GM19438 (cell line): Measurements from ENCODE around the gene DAW1.

ENCODE experiments used
- ATAC-seq: cut with Tn5 transposase; IDR thresholded peaks from one replicate; pipeline ENCODE4 v1.9.1; 2021; ENCODE audit warnings: low read depth; ENCODE audit not compliant: unreplicated experiment

The DAW1 gene

DNA sequence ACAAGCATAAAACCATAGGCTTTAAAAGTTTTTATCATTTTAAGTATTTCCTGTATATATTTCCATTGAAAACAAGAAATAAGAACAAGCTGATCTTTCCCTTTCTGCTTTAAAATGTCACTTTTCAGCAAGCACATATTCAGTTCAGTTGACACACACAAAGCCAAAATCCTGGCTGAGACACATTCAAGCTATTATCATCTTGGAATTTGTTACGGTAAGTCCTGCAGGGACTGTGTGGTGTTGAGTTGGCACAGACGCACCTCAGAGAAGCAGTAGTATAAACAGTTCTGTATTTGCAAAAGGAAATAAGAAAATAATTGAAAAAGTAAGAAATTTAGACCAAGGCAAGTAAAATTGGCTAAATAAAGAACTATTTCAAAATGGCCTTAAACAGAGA is 10.4 kb upstream of the DAW1 start:
- no peak for ATAC-seq

DNA sequence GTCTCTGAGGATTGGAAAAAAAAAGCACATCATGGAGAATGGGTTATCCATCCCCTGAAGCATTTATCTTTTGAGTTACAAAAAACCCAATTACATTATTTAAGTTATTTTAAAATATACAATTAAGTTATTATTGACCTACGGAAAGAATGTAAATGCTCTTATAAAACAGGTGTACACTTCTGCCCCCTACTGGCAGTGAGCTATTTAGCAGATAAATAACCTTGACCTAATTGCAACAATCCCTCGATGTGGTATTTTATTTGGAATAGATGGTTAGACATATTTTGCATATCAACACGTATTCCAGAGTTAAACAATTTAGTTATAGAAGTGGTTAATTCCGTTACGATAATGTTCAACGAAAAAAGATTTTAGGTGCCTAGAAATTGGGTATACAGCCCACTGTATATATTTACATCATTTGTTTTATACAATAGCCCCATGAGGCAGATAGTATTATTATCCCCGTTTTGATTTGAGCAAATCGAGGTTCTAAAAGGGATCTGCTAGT is 9.1 kb upstream of the DAW1 start:
- no peak for ATAC-seq

DNA sequence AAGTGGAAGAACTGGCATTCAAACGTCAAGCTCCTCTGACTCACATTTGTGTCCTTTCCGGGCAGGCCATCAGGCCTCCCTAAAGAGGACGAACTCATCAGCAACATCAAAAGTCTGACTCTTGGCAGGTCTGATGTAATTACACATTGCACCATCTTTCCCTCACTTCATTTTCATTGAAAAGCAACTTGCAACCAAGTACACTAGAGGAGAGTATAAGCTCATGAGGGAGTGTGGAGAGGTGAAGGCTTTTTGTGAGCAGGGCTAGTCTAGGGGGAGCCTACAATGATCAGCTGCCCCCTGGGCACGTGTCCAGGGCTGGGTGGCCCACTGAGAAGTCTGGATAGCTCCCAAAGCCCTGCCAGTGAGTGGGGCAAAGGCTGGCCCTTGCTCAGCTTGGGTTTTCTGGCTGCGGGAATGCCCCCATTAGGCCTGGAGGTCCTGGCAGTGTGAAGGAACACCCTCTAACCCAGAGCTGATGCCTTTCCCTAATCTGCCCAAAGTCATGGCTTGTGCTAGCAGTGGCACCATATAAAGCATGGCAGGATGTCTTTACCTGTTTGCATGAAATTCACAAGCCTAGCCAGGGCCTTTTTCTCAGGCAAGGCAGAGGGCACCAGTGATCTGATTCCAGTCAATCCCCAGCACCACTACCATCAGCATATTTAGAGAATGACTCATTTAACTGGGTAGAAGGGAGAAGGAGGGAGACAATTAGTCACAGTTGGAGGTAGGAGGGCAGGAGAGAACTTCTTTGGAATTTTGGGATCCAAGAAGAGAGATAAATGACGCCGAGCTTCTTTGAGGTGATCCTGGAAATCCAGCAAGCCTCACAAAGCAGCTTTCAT is 8.5 kb upstream of the DAW1 start:
- ATAC-seq: no peak

DNA sequence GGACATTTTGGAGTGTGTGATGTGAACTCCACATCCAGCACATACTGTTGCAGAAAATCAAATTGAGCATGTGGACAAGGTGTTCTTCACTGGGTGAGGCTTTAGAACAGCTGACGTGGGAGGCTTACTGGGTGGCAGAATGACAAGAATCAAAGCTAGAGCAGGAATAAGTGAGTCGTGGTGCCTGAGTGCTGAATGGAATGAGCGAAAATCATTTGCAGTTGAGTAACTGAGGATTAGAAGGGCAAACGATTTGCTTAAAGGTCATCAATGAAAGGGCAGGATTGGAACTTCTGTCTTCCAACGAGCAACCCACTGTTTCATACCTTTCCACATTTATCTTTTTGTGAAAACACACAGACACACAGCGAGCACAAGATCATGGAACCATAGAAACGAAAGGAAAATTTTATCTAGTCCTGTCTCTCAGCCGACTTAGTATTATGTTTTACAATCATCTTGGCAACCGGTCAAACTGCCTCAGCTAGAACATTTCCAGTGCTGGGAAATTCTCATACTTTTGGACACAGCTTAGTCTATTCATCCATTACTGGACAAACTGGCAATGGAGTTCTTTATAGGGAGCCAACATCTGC is 7.2 kb upstream of the DAW1 start:
- no peak for ATAC-seq

DNA sequence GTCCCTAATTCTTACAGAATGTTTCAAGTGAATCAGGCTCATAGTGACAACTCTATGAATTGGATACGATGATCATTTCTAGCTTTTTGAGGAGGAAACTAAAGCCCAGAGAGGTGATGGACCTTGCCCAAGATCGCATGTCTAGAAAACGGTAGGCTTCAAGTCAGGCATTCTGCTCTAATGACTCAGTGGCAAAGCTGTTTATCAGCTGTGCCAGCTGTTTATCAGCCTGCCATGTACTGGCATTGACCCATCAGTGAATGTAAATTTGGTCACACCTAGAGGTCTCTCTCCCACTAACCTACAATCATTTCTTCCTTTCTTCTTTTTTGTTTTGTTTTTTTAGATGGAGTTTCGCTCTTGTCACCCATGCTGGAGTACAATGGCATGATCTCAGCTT is 6.1 kb upstream of the DAW1 start:
- no peak for ATAC-seq

DNA sequence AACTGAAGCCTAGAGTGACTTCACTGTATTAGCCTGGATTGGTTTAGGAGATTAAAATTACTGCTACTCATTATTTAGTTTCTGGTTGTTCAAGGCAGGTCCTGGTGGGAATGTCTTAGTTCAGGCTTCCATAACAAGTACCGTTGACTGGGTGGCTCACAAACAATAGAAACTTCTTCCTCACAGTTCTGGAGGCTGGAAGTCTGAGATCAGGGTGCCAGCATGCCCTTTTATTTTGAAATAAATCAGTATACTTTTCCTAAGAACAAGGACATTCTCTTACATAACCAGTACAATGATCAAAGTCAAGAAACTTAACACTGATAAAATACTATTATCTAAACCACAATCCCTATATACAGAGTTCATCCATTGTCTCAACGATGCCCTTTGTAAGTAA is 4.0 kb upstream of the DAW1 start:
- ATAC-seq: no peak

DNA sequence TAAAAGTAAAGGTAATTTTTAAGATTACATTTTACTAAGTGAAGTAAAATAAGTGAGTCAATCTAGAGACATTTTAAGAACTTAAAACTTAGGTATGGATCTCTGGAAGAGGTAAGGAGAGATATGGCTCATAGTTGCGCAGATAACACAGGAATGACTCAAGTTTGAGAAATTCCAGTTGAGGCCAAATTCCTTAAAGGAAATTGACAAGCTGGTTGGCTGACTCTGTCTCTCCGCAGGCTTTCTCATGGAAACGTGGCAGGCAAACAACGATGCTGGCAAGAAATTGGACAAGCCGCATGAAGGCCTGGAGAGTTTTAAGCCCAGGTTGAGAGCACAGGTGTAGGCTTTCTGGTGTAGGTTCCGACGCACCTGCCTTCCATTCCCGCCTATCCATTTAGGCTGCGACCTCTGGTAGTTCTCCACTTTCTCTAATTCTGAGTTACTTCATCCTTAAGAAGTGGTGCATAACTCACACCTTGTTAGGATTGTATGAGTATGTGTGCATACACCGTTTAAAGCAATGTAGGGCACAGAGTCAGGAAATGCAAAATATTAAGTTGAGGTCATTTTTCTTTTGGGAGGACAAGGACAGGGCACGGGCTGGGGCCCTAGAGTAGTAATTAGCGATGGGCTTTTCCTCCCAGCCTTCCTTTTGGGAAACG is 589 bp upstream of the DAW1 start:
- peak; percentile 23 for ATAC-seq

DNA sequence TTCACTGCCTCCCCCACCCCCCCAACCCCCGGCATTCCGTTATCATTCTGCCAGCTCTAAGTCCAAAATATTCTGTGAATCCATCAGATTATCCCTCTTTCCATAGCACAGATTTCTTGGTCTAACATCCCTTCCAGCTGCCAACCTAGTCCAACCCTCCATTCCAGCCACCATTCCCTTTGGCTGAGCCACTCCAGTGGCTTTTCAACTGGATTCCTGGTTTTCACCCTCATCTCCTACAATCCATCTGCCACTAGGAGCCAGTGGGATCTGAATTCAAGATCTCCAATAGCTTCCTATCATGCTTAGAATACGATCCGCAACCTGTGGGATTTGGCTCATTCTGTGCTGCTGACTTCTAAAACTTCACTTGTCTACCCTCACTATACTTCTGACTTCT is 1.2 kb downstream of the DAW1 start:
- ATAC-seq: no peak

DNA sequence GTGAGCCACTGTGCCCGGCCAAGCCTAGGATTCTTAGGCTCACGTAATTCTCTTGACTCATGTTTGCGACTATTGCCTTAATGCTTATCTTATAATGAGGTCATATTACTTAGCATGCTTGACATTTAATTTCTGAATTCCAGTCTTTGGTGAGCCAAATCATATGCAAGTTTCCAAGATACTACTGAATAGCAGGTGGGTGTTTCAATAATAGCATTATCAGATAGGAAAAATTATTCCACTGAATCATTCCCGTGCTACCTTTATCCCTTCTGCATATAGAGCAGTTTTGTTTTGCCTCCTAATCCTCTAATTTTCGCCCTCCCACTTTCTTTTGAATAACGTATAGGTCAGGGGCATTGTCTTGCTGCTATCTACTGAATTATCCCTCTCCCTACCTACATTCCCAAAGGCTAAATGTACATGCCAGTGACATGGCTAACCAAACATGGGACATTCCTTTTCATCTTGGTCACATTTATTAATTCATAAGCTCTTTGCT is 4.9 kb downstream of the DAW1 start:
- ATAC-seq: no peak

DNA sequence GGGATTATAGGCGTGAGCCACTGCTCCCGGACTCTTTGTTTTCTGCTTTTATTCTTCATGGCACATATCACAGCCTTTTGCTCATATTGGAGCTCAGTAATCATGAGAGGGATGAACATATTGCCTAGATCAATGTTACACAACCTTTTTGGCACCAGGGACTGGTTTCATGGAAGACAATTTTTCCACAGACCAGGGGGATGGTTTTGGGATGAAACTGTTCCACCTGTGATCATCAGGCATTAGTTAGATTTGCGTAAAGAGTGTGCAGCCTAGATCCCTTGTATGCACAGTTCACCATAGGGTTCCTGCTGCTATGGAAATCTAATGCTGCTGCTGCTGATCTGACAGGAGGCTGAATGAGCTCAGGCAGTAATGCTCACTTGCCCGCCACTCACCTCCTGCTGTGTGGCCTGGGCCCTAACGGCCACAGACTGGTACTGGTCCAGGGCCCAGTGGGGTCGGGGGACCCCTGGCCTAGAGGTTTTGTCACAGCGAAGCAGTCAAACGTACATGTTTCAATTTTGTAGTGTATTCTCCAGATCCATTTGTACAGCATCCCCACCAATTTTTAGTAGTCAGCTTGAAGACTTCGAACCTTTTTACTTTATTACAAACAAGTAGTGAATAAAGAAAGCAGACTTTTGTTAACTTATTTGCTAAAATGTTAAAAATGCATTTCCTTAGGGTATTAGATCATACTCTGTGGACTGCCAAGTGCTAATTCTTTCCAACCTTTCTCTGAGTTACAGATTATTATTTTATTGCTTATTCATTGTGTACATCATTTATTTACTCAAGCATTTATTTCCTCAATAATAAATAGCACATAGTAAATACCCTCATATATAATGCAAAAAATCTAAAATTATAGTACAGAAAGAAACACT is 6.2 kb downstream of the DAW1 start:
- no peak for ATAC-seq

DNA sequence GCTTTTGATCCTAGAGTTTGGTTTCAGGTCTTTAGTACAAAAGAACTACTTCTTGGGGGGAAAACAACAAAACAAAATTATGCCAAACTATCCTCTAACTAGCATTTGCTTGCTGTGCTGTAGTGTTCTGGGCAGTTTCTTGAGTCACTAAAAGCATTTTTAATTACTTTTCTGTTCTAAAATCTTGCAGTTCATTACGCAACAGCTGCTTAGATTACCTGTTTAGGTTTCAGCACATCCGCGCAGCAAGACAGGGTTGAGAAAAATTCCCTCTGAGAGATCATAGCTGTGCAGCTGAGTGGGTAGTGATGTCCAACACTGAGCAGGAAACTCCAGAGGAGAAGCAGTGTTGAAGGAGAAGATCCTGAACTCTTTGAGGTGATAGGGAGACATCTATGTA is 9.0 kb downstream of the DAW1 start:
- no peak for ATAC-seq

DNA sequence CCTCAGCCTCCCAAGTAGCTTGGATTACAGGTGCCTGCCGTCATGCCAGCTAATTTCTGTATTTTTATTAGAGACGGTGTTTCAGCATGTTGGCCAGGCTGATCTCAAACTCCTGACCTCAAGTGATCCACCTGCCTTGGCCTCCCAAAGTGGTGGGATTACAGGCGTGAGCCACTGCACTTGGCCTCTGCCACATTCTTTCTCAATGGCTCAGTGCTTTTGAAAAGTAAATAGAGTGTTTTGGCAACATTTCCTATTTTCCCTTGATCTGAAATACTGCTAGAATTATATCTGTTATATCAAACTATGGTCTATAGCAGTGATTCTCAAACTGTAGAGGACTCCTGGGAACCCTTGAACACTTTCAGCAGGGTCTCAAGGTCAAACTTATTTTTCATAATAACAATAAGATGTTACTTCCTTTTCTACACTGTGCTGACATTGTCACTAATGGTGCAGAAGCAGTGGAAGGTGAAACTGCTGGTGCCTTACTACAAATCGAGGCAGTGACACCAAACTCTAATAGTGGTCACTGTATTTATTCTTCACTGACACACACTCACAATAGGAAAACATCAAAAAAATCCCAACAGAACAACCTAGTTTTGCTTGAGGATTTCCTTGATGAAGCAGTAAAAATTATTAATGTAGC is 10.6 kb downstream of the DAW1 start:
- peak; percentile 58 for ATAC-seq

DNA sequence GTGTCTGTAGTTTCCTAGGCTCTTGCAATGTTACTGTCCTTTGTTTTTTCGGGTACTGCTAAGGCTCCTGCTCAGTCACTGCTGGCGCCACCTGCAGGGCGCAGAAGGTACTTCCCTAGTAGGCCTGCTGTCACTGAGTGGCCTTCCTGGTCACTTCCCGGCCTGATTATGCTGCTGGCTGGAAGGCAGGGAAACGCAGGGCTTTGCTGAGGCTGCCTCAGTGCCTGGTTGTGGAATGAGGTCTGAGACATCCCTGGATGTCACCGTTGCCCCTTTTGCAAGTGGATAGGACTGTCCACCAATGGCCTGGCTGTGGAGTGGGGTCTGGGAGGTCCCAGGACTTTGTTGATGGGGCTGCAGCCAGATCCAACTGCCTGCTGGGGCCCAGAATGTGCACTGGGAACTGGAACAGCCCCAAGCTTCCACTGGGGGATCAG is 13.1 kb downstream of the DAW1 start:
- ATAC-seq: peak; percentile 85

DNA sequence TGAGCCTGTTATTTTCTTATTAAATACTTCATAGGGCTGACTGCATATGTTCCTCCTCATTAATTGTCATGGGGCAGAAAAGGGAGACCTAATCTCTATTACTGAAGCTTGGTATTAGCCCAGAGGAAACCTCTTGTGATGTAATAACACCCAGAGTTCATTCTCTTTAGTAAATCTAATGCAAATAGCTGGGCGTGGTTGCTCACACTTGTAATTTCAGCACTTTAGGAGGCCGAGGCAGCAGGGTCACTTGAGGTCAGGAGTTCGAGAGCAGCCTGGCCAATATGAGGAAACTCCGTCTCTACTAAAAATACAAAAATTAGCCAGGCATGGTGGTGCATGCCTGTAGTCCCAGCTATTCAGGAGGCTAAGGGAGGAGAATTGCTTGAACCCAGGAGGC is 14.7 kb downstream of the DAW1 start:
- ATAC-seq: no peak

DNA sequence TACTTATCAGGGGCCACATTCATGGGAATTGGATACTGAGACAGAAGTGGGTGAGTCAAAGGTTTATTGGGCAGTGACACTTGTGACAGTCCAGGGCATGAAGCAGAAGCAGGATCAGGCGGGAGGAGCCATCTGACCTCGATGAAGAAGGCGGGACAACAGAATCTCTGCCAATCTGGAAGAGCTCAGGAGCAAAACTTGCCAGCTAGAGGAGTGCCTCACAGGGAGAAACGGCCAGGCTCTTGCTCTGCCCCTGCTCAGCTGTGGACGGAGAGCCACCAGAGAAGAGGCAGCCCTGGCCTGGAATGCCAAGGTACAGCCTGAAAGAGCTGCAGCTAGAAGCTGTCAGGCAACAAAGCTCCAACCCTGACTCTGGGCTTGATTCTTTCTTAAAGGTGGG is 16.9 kb downstream of the DAW1 start:
- no peak for ATAC-seq

DNA sequence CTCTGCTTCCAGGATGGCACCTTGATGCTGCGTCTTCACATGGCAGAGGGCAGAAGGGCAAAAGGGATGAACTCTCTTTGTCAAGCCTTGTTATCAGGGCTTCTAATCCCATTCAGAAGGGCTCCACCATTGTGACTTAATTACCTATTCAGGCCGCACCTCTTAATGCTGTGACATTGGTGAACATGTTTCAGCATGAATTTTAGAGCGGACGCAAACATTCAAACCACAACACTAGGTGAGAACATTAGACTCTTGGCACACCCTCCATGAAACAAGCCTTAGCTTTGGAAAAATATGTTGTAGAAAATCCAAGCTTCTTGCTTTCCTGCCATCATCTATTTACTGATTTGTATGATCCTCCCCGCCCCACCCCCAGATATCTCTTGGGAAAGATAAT is 17.9 kb downstream of the DAW1 start:
- ATAC-seq: no peak

DNA sequence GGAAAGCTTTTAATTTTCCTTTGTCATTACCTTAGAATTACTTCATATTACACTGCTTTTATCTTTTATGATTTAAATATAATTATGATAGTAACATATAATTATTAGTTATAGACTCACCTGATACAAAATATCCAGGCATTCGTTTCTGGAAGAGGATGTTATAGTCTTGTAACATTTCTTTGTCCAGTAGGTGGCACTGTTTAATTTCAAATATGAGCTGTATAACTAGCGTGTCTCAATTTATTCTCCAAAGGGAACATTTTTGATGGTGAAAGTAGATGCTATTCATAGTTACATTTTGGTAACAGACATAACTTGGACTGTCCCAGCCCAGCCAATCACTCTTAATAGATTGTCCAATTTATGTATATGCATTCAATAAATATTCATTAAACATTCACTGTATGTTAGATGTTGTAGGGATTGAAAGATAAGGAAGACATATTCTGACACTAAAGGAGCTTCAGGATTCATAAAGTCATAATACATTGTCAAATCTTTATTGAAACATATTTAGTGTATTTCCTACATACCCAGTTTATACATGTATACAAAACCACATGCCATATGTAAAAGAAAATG is 19.2 kb downstream of the DAW1 start:
- ATAC-seq: no peak

DNA sequence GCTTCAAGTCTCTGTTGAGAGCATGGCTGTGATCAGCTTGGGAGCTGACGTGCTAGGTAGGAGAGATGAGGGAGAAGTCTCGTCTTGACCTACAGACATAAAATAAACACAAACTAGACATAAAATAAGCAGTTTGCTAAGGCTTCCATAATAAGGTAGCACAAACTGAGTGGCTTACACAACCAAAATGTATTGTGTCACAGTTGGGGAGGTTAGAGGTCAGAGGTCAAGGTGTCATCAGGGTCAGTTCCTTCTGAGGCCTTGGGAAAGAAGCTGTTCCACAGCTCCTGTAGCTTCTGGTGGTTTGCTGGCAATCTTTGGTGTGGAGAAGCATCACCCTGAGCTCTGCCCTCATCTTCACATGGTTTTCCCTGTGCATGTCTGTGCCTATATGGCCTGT is 20.2 kb downstream of the DAW1 start:
- no peak for ATAC-seq

DNA sequence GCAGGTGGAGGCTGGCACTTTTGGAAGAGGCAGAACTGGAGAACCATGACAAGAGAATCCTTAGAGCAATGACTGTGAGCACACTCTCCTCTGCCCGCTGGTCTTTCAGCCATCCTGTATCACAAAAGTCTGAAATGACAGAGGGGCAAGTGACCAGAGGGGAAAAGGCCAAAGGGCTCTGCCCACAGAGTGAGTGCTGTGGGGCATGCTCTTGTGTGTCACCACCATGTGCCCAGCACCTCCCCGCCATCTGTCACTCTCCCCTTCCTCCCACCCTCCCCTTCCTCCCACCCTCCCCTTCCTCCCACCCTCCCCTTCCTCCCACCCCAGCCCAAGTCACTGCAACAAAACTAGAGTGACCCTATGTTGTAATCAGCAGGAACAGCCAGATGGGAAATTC is 31.9 kb downstream of the DAW1 start:
- ATAC-seq: no peak

DNA sequence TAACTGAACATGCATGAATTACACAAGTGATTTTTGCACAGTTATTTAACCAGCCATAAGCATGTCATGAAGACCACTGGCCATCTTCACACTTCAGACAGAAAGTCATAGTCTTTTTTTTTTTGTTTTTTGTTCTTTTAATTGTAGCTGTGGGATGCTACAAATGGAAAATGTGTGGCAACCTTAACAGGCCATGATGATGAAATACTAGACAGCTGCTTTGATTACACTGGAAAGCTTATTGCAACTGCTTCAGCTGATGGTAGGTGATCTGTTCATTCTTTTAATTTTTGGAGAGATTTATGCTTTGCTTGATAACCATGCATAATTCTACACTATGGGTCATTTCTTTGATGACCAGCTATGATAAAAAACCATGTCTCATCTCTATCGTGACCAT is 35.6 kb downstream of the DAW1 start:
- ATAC-seq: no peak
